Hepatocyte (in vitro differentiated cells): ENCODE results near the gene SLC22A13.

Source experiments
- CTCF ChIP-seq: fragments of 200-600 bp; sonication (generic); IDR thresholded peaks from 2 replicates; pipeline ENCODE4 v1.5.1; 2016; ENCODE audit warnings: antibody characterized with exemption, mild to moderate bottlenecking; ENCODE audit not compliant: poor library complexity
- EZH2 ChIP-seq: fragments of 200-600 bp; sonication (generic); IDR thresholded peaks from 2 replicates; pipeline ENCODE4 v1.6.1; 2016; ENCODE audit warnings: antibody characterized with exemption, mild to moderate bottlenecking, borderline replicate concordance
- EZH2phosphoT487 ChIP-seq: fragments of 200-600 bp; sonication (generic); IDR thresholded peaks from one replicate; pipeline ENCODE4 v1.6.1; 2018; ENCODE audit warnings: antibody characterized with exemption, mild to moderate bottlenecking, low read depth, moderate library complexity; ENCODE audit not compliant: unreplicated experiment, severe bottlenecking

- TF ChIP-seq EZH2 (no peak), CTCF (no peak), EZH2phosphoT487 (no peak)
Observed at GRCh38 chr3:38265604-38266307, at the start of gene SLC22A13.
